ENCODE measurements around the gene KNSTRN.
A peak's percentile ranks its signal among the peaks of the same experiment; 100 is the strongest.

The KNSTRN gene

GRCh38 chr15:40405501-40406381 is 23.2 kb downstream of the KNSTRN start, which contains the start of gene IVD:
TSS of gene IVD (plus strand) at chr15:40405795. CDS start at chr15:40405828, 33 bp downstream.
- DNase-seq, result peak; percentile 91

- DNase-seq, result no peak
Observed at GRCh38 chr15:40407330-40407990, 24.9 kb downstream of the KNSTRN start.

GRCh38 chr15:40409366-40409765 is 26.8 kb downstream of the KNSTRN start:
- no peak for DNase-seq

GRCh38 chr15:40410476-40410875 is 28.0 kb downstream of the KNSTRN start:
- DNase-seq, result no peak

- DNase-seq, result no peak
Observed at GRCh38 chr15:40412095-40412759, 29.7 kb downstream of the KNSTRN start.

GRCh38 chr15:40413036-40413435 is 30.5 kb downstream of the KNSTRN start:
- no peak for DNase-seq

GRCh38 chr15:40414816-40415215 is 32.3 kb downstream of the KNSTRN start:
- DNase-seq, result no peak

GRCh38 chr15:40415226-40415625 is 32.7 kb downstream of the KNSTRN start:
- no peak for DNase-seq

GRCh38 chr15:40416056-40416455 is 33.5 kb downstream of the KNSTRN start:
- DNase-seq, result no peak

GRCh38 chr15:40418126-40418525 is 35.6 kb downstream of the KNSTRN start:
- no peak for DNase-seq

GRCh38 chr15:40420071-40420713 is 37.7 kb downstream of the KNSTRN start:
- no peak for DNase-seq

- no peak for DNase-seq
Observed at GRCh38 chr15:40420793-40421192, 38.3 kb downstream of the KNSTRN start.

- peak; percentile 43 for DNase-seq
Observed at GRCh38 chr15:40421246-40422157, 39.0 kb downstream of the KNSTRN start.

GRCh38 chr15:40424483-40425115 is 42.1 kb downstream of the KNSTRN start:
- no peak for DNase-seq

- DNase-seq, result no peak
Observed at GRCh38 chr15:40425681-40426080, 43.2 kb downstream of the KNSTRN start.

- no peak for DNase-seq
Observed at GRCh38 chr15:40427188-40427587, 44.7 kb downstream of the KNSTRN start.

- no peak for DNase-seq
Observed at GRCh38 chr15:40428185-40428584, 45.7 kb downstream of the KNSTRN start.

GRCh38 chr15:40429068-40429710 is 46.7 kb downstream of the KNSTRN start:
- DNase-seq, result no peak

- no peak for DNase-seq
Observed at GRCh38 chr15:40430271-40430805, 47.8 kb downstream of the KNSTRN start.

- DNase-seq, result no peak
Observed at GRCh38 chr15:40435023-40435709, 52.6 kb downstream of the KNSTRN start.

Data from T1000 (cell line).